Fibroblast of skin of left quadriceps (primary cell): ENCODE measurements around the gene PSENEN.
"Not testable (repeated sequence)": the region's sequence is repeated elsewhere in the genome, so short reads cannot be mapped to it uniquely, and the experiment has no call there.

Source experiments
- DNase-seq, 2 experiments: peaks; one replicate each; pipeline ENCODE4 v3.0.0-alpha.2; 2013; ENCODE audit warnings: low read depth in 2 of 2

The PSENEN gene

GRCh38 chr19:35751839-35752745 is 6.6 kb downstream of the PSENEN start:
- no peak for DNase-seq

GRCh38 chr19:35752746-35753350 is 7.4 kb downstream of the PSENEN start:
- DNase-seq: no peak

GRCh38 chr19:35753634-35754369 is 8.4 kb downstream of the PSENEN start:
- DNase-seq: no peak

- no peak for DNase-seq
Observed at GRCh38 chr19:35754370-35755130, 9.1 kb downstream of the PSENEN start.

GRCh38 chr19:35755131-35755549 is 9.7 kb downstream of the PSENEN start:
- DNase-seq: no peak

- no peak for DNase-seq
Observed at GRCh38 chr19:35755550-35756376, 10.3 kb downstream of the PSENEN start.

- DNase-seq: no peak
Observed at GRCh38 chr19:35756377-35757230, 11.2 kb downstream of the PSENEN start, which contains the start of gene HSPB6. Gene HSPB6, minus strand, starts transcription at chr19:35757029. Its CDS starts 21 bp downstream, at chr19:35757008.

GRCh38 chr19:35757231-35757748 is 11.8 kb downstream of the PSENEN start:
- DNase-seq: peak; percentile 84

- peak; percentile 99 to 100 for DNase-seq
Observed at GRCh38 chr19:35757749-35758608, 12.5 kb downstream of the PSENEN start, which contains the start of gene PROSER3. Gene PROSER3, plus strand, starts transcription at chr19:35758176. Its CDS starts 40 bp downstream, at chr19:35758216.

- DNase-seq: no peak
Observed at GRCh38 chr19:35759697-35760096, 14.2 kb downstream of the PSENEN start.

GRCh38 chr19:35760711-35761349 is 15.4 kb downstream of the PSENEN start:
- DNase-seq: no peak

- DNase-seq: no peak
Observed at GRCh38 chr19:35764432-35765315, 19.2 kb downstream of the PSENEN start.

GRCh38 chr19:35766571-35767104 is 21.2 kb downstream of the PSENEN start:
- DNase-seq: no peak

- no peak for DNase-seq
Observed at GRCh38 chr19:35767288-35768081, 22.0 kb downstream of the PSENEN start.

GRCh38 chr19:35768082-35768421 is 22.6 kb downstream of the PSENEN start:
- DNase-seq: no peak

- not testable (repeated sequence) for DNase-seq
Observed at GRCh38 chr19:35772362-35772761, 26.9 kb downstream of the PSENEN start.
